Uterus (tissue), 4 donors: ENCODE data around the gene NTNG1. TPM values are rescaled to one million over a fixed set of nuclear protein-coding genes. Genes with fewer than 3 reads are reported as not detected.

Experiments
- DNase-seq, 2 donors: peaks; one replicate each; pipeline ENCODE4 v3.0.0-alpha.2; 2019 to 2020
- H3K27ac ChIP-seq, 2 donors: fragments of 200-600 bp; sonication (generic); 1 replicate in 1 of 2; 2 replicates in 1 of 2; pipeline ENCODE4 v1.5.1; 2016 to 2018
- H3K27me3 ChIP-seq, 2 donors: fragments of 200-600 bp; sonication (generic); one replicate each; pipeline ENCODE4 v1.5.1; 2018 to 2019; ENCODE audit warnings: control low read depth in 1 of 2
- H3K36me3 ChIP-seq, 2 donors: fragments of 200-600 bp; sonication (generic); one replicate each; pipeline ENCODE4 v1.5.1; 2019; ENCODE audit warnings: control low read depth in 1 of 2
- H3K4me1 ChIP-seq, 2 donors: fragments of 200-600 bp; sonication (generic); one replicate each; pipeline ENCODE4 v1.5.1; 2018 to 2019; ENCODE audit warnings: control low read depth in 1 of 2
- H3K4me3 ChIP-seq, 2 donors: fragments of 200-600 bp; sonication (generic); 1 replicate in 1 of 2; 2 replicates in 1 of 2; pipeline ENCODE4 v1.5.1; 2018 to 2019; ENCODE audit warnings: mild to moderate bottlenecking in 1 of 2
- H3K9me3 ChIP-seq, 2 donors: fragments of 200-600 bp; sonication (generic); one replicate each; pipeline ENCODE4 v1.5.1; 2019; ENCODE audit warnings: control low read depth in 1 of 2
- CTCF ChIP-seq, 4 experiments: fragments of 200-600 bp in 2 of 4; fragments of 450-650 bp in 2 of 4; sonication (generic) in 2 of 4; IDR thresholded peaks; one replicate each; pipeline ENCODE4 v1.5.1; 2016 to 2019; ENCODE audit warnings: antibody characterized with exemption in 4 of 4, mild to moderate bottlenecking in 2 of 4, moderate library complexity in 1 of 4
- POLR2A ChIP-seq, 2 donors: fragments of 450-650 bp; IDR thresholded peaks; one replicate each; pipeline ENCODE4 v1.6.1; 2016; ENCODE audit warnings: antibody characterized with exemption in 2 of 2, mild to moderate bottlenecking in 1 of 2, moderate library complexity in 1 of 2
- intact Hi-C: fragments of 100-400 bp; cut with DNase I; formaldehyde crosslinking; loops from one replicate; pipeline ENCODE4 v1.15.1; 2023; ENCODE audit warnings: low total_unique reads
- total RNA-seq, 4 donors: library from RNA; depleted of rRNA in 3 of 4; stranded (reverse); fragments of >200 nt in 3 of 4; gene quantifications; one replicate each; pipeline versions ENCODE4 v1.1.0 to v1.2.4, GENCODE V29; 2014 to 2023
- donor health status: DM: yes; HTN: yes; CAD: no.

The NTNG1 gene
- total RNA-seq, 4 donors from 2014 or later, result 1.2 to 11.9 TPM; not detected in 2

- no peak for TF ChIP-seq CTCF (IDR thresholded peaks at IDR 0.05)
- TF ChIP-seq POLR2A (IDR thresholded peaks at IDR 0.05), result no peak
- Histone ChIP-seq H3K4me1 (no peaks in the 10 kb centered on the region), H3K27ac (no peak overlapping the region), H3K27me3 (no peaks in the 10 kb centered on the region), H3K4me3 (no peak overlapping the region), H3K9me3 (no peaks in the 10 kb centered on the region), H3K36me3 (no peaks in the 10 kb centered on the region)
- intact Hi-C loops, result no loop called here
- no peak for DNase-seq
Measured at GRCh38 chr1:107138166-107138565, 2.7 kb upstream of the NTNG1 start.

GRCh38 chr1:107138767-107139445 lies 1.9 kb upstream of the NTNG1 start:
- H3K4me1 ChIP-seq, result no peaks in the 10 kb centered on the region
- no peaks in the 10 kb centered on the region for H3K36me3 ChIP-seq
- DNase-seq, result no peak
- intact Hi-C loops, result no loop called here
- H3K9me3 ChIP-seq, result no peaks in the 10 kb centered on the region
- H3K27ac ChIP-seq, result no peak overlapping the region
- no peaks in the 10 kb centered on the region for H3K27me3 ChIP-seq
- no peak overlapping the region for H3K4me3 ChIP-seq
- TF ChIP-seq POLR2A (IDR thresholded peaks at IDR 0.05), result no peak
- no peak for TF ChIP-seq CTCF (IDR thresholded peaks at IDR 0.05)

GRCh38 chr1:107139833-107140702 lies 771 bp upstream of the NTNG1 start:
- H3K27ac ChIP-seq, result no peak overlapping the region
- H3K4me3 ChIP-seq, result peak overlapping the region; percentile 16 to 61
- no peaks in the 10 kb centered on the region for H3K36me3 ChIP-seq
- no peaks in the 10 kb centered on the region for H3K9me3 ChIP-seq
- DNase-seq, result no peak
- TF ChIP-seq CTCF (IDR thresholded peaks at IDR 0.05) (no peak), POLR2A (IDR thresholded peaks at IDR 0.05) (no peak)
- H3K4me1 ChIP-seq, result no peaks in the 10 kb centered on the region
- H3K27me3 ChIP-seq, result peaks cover 0 to 5% of the 10 kb centered on the region in 2 donors
- intact Hi-C loops, result no loop called here

GRCh38 chr1:107141491-107142126 lies 770 bp downstream of the NTNG1 start:
- H3K4me3 ChIP-seq, result peak overlapping the region; percentile 37 to 61
- no peaks in the 10 kb centered on the region for H3K9me3 ChIP-seq
- H3K27me3 ChIP-seq, result peaks cover 0 to 5% of the 10 kb centered on the region in 2 donors
- TF ChIP-seq POLR2A (IDR thresholded peaks at IDR 0.05) (no peak), CTCF (IDR thresholded peaks at IDR 0.05) (no peak)
- H3K27ac ChIP-seq, result no peak overlapping the region
- H3K4me1 ChIP-seq, result no peaks in the 10 kb centered on the region
- H3K36me3 ChIP-seq, result no peaks in the 10 kb centered on the region
- no peak for DNase-seq
- intact Hi-C loops, result no loop called here
